HCT116 (cell line): Measurements from ENCODE around the gene TMPRSS3.

Experiments used
- EZH2 ChIP-seq: fragments of 200-600 bp; sonication (generic); IDR thresholded peaks from 2 replicates; pipeline ENCODE4 v1.6.1; 2017; ENCODE audit warnings: antibody characterized with exemption, mixed run types
- EZH2phosphoT487 ChIP-seq: fragments of 200-600 bp; IDR thresholded peaks from 2 replicates; pipeline ENCODE4 v1.6.1; 2018; ENCODE audit warnings: antibody characterized with exemption, borderline replicate concordance
- POLR2A ChIP-seq: IDR thresholded peaks from 2 replicates; pipeline ENCODE4 v1.7.0; 2011; ENCODE audit warnings: borderline replicate concordance; ENCODE audit not compliant: insufficient read depth, insufficient read length; ENCODE audit errors: extremely low read depth
- POLR2AphosphoS5 ChIP-seq: IDR thresholded peaks from 2 replicates; pipeline ENCODE4 v1.6.1; 2011; ENCODE audit warnings: mild to moderate bottlenecking, low read depth, low read length, moderate library complexity
- RAD21 ChIP-seq: IDR thresholded peaks from 2 replicates; pipeline ENCODE4 v1.6.1; 2012; ENCODE audit warnings: low read depth, mild to moderate bottlenecking
- SIN3A ChIP-seq: IDR thresholded peaks from 2 replicates; pipeline ENCODE4 v1.6.1; 2012; ENCODE audit warnings: low read depth
- SRF ChIP-seq: IDR thresholded peaks from 2 replicates; pipeline ENCODE4 v1.6.1; 2012; ENCODE audit warnings: low read depth
- YY1 ChIP-seq: IDR thresholded peaks from 2 replicates; pipeline ENCODE4 v1.6.1; 2011; ENCODE audit warnings: low read length, low read depth, moderate library complexity, mild to moderate bottlenecking; ENCODE audit not compliant: insufficient replicate concordance; ENCODE audit errors: extremely low read depth
- TF ChIP-seq, protein P1 (sequence below): IDR thresholded peaks from 2 replicates; pipeline ENCODE4 v1.6.1; 2012
- TF ChIP-seq, protein P2 (sequence below), 3 experiments: fragments of 200-600 bp in 1 of 3; sonication (generic) in 1 of 3; IDR thresholded peaks in 2 of 3; conservative IDR thresholded peaks in 1 of 3; 2 replicates each; pipeline ENCODE4 v1.5.1; 2012 to 2017; ENCODE audit warnings: low read depth in 2 of 3, low read length in 2 of 3, antibody characterized with exemption in 1 of 3, borderline replicate concordance in 1 of 3, control low read depth in 1 of 3, mild to moderate bottlenecking in 1 of 3, mixed read lengths in 1 of 3, mixed run types in 1 of 3, moderate library complexity in 1 of 3; ENCODE audit not compliant: insufficient read depth in 1 of 3

DNA sequence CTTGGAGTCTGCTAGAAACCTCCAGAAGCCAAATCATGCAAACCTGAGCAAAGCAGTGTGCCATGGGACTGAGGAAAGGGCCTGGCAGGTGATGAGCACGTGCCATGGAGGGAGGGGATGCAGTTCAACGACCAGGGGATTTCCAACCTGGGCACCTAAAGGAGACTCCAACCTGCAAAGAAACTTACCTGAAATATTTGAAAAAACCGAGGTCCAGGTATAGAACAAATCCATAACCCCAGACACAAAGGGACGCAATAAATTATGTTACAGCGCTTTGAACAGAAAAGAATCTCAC lies 16.7 kb upstream of the TMPRSS3 start:
- TF ChIP-seq, protein P1, sequence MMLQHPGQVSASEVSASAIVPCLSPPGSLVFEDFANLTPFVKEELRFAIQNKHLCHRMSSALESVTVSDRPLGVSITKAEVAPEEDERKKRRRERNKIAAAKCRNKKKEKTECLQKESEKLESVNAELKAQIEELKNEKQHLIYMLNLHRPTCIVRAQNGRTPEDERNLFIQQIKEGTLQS = no peak
- no peak for TF ChIP-seq POLR2A
- TF ChIP-seq, protein P2, sequence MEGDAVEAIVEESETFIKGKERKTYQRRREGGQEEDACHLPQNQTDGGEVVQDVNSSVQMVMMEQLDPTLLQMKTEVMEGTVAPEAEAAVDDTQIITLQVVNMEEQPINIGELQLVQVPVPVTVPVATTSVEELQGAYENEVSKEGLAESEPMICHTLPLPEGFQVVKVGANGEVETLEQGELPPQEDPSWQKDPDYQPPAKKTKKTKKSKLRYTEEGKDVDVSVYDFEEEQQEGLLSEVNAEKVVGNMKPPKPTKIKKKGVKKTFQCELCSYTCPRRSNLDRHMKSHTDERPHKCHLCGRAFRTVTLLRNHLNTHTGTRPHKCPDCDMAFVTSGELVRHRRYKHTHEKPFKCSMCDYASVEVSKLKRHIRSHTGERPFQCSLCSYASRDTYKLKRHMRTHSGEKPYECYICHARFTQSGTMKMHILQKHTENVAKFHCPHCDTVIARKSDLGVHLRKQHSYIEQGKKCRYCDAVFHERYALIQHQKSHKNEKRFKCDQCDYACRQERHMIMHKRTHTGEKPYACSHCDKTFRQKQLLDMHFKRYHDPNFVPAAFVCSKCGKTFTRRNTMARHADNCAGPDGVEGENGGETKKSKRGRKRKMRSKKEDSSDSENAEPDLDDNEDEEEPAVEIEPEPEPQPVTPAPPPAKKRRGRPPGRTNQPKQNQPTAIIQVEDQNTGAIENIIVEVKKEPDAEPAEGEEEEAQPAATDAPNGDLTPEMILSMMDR (IDR thresholded peaks at IDR 0.05 in 2 of 3, conservative IDR thresholded peaks at IDR 0.05 in 1 of 3; ENCODE audit: borderline replicate concordance in 1 of 3, insufficient read depth in 1 of 3, low read depth in 2 of 3, low read length in 2 of 3) = no peak
- TF ChIP-seq POLR2AphosphoS5 = no peak
- TF ChIP-seq RAD21 = no peak
- no peak for TF ChIP-seq EZH2phosphoT487
- TF ChIP-seq SRF = no peak
- TF ChIP-seq SIN3A = no peak
- TF ChIP-seq EZH2 = no peak
- TF ChIP-seq YY1 = no peak
